C4-2B (cell line): ENCODE data around the gene KRTAP4-7.

ENCODE experiments used
- CTCF ChIP-seq: fragments of 450-650 bp; conservative IDR thresholded peaks from 2 replicates; pipeline ENCODE4 v1.5.1; 2017; ENCODE audit warnings: mild to moderate bottlenecking
- ZFX ChIP-seq: fragments of 450-650 bp; IDR thresholded peaks from 2 replicates; pipeline ENCODE4 v1.6.1; 2017

- TF ChIP-seq CTCF = no peak
- no peak for TF ChIP-seq ZFX
These were observed 37.8 kb downstream of the KRTAP4-7 start for GRCh38 chr17:41121742-41122141.
